HEK293 (cell line): ENCODE data around the gene NET1.

Experiments
- CTCF ChIA-PET: fragments of 350-600 bp; formaldehyde crosslinking; extraction: SDS; loops from one replicate; lab custom pipeline; 2021; ENCODE audit warnings: antibody characterized with exemption; lab: Yijun Ruan, JAX
- POLR2A ChIA-PET: fragments of 300-600 bp; formaldehyde crosslinking; extraction: SDS; loops from one replicate; lab custom pipeline; 2020; ENCODE audit warnings: antibody characterized with exemption, inconsistent platforms; lab: Yijun Ruan, JAX
- H3K27ac ChIP-seq: fragments of 200-500 bp; sonication (Bioruptor generic); 2 replicates; pipeline ENCODE4 v1.5.1; 2014; ENCODE audit warnings: low read depth, low read length, control low read depth, inconsistent platforms; ENCODE audit errors: extremely low read depth
- H3K36me3 ChIP-seq, 2 experiments: fragments of 200-500 bp in 1 of 2; sonication (Bioruptor generic) in 1 of 2; 1 replicate in 1 of 2; 2 replicates in 1 of 2; pipeline ENCODE4 v1.5.1; 2014 to 2017; ENCODE audit warnings: inconsistent platforms in 2 of 2, low read length in 2 of 2; ENCODE audit not compliant: control insufficient read depth in 2 of 2, insufficient read depth in 1 of 2
- H3K4me1 ChIP-seq: fragments of 200-500 bp; sonication (Bioruptor generic); 2 replicates; pipeline ENCODE4 v1.5.1; 2014; ENCODE audit warnings: mild to moderate bottlenecking, low read length, inconsistent platforms; ENCODE audit not compliant: control insufficient read depth, insufficient read depth
- H3K4me3 ChIP-seq: 2 replicates; pipeline ENCODE4 v1.5.1; 2011; ENCODE audit warnings: low read depth, mild to moderate bottlenecking, control low read depth, low read length, moderate library complexity
- H3K9me3 ChIP-seq: fragments of 200-500 bp; sonication (Bioruptor generic); 2 replicates; pipeline ENCODE4 v1.5.1; 2014; ENCODE audit warnings: low read depth, low read length, inconsistent platforms; ENCODE audit not compliant: control insufficient read depth, insufficient read depth
- GLI2 ChIP-seq: fragments of 450-650 bp; formaldehyde crosslinking; IDR thresholded peaks from 2 replicates; pipeline ENCODE4; 2017; ENCODE audit warnings: missing biosample characterization, missing genetic modification characterization, low read depth, borderline replicate concordance
- KLF10 ChIP-seq: fragments of 450-650 bp; IDR thresholded peaks from 2 replicates; pipeline ENCODE4 v1.5.1; 2018; ENCODE audit warnings: missing biosample characterization, mild to moderate bottlenecking, missing genetic modification characterization
- MEIS1 ChIP-seq: sonication (generic); formaldehyde crosslinking; IDR thresholded peaks from 2 replicates; pipeline ENCODE4 v1.8.1; 2022; ENCODE audit warnings: missing genetic modification reagents, mild to moderate bottlenecking, borderline replicate concordance
- ZIC2 ChIP-seq: fragments of 450-650 bp; formaldehyde crosslinking; IDR thresholded peaks from 2 replicates; pipeline ENCODE4 v1.5.1; 2016; ENCODE audit warnings: missing biosample characterization, missing genetic modification characterization
- ZNF10 ChIP-seq: fragments of 450-650 bp; formaldehyde crosslinking; IDR thresholded peaks from 2 replicates; pipeline ENCODE4 v1.5.1; 2017; ENCODE audit warnings: missing biosample characterization, missing genetic modification characterization
- ZNF157 ChIP-seq: fragments of 450-650 bp; formaldehyde crosslinking; IDR thresholded peaks from 2 replicates; pipeline ENCODE4 v1.5.1; 2016; ENCODE audit warnings: missing biosample characterization, missing genetic modification characterization
- ZNF23 ChIP-seq: fragments of 450-650 bp; formaldehyde crosslinking; IDR thresholded peaks from 2 replicates; pipeline ENCODE4 v1.5.1; 2016; ENCODE audit warnings: missing biosample characterization, missing genetic modification characterization, borderline replicate concordance
- ZNF248 ChIP-seq: fragments of 450-650 bp; formaldehyde crosslinking; IDR thresholded peaks from 2 replicates; pipeline ENCODE4 v1.5.1; 2017; ENCODE audit warnings: missing biosample characterization, missing genetic modification characterization
- ZNF48 ChIP-seq: fragments of 450-650 bp; formaldehyde crosslinking; IDR thresholded peaks from 2 replicates; pipeline ENCODE4 v1.5.1; 2016; ENCODE audit warnings: missing biosample characterization, missing genetic modification characterization
- ZNF529 ChIP-seq: fragments of 450-650 bp; formaldehyde crosslinking; IDR thresholded peaks from 2 replicates; pipeline ENCODE4 v1.5.1; 2017; ENCODE audit warnings: missing genetic modification characterization, missing biosample characterization; ENCODE audit not compliant: insufficient replicate concordance
- ZNF544 ChIP-seq: fragments of 450-650 bp; formaldehyde crosslinking; IDR thresholded peaks from 2 replicates; pipeline ENCODE4 v1.5.0; 2017; ENCODE audit warnings: missing biosample characterization, missing genetic modification characterization
- ZNF558 ChIP-seq: fragments of 450-650 bp; formaldehyde crosslinking; IDR thresholded peaks from 2 replicates; pipeline ENCODE4 v1.5.1; 2016; ENCODE audit warnings: missing biosample characterization, missing genetic modification characterization
- ZNF707 ChIP-seq: fragments of 450-650 bp; formaldehyde crosslinking; IDR thresholded peaks from 2 replicates; pipeline ENCODE4 v1.5.1; 2016; ENCODE audit warnings: missing biosample characterization, missing genetic modification characterization
- TF ChIP-seq, protein P1 (sequence below): fragments of 450-650 bp; formaldehyde crosslinking; IDR thresholded peaks from 2 replicates; pipeline ENCODE4 v1.5.1; 2016; ENCODE audit warnings: missing biosample characterization, missing genetic modification characterization
- TF ChIP-seq, protein P2 (sequence below): fragments of 450-650 bp; formaldehyde crosslinking; IDR thresholded peaks from 2 replicates; pipeline ENCODE4 v1.5.0; 2017; ENCODE audit warnings: missing biosample characterization, missing genetic modification characterization, borderline replicate concordance
- TF ChIP-seq, protein P3 (sequence below): fragments of 450-650 bp; formaldehyde crosslinking; IDR thresholded peaks from 2 replicates; pipeline ENCODE4 v1.5.1; 2017; ENCODE audit warnings: missing biosample characterization, missing genetic modification characterization
- TF ChIP-seq, protein P4 (sequence below): fragments of 450-650 bp; formaldehyde crosslinking; IDR thresholded peaks from 2 replicates; pipeline ENCODE4 v1.5.1; 2016; ENCODE audit warnings: missing biosample characterization, missing genetic modification characterization
- TF ChIP-seq, protein P5 (sequence below): fragments of 450-650 bp; formaldehyde crosslinking; IDR thresholded peaks from 2 replicates; pipeline ENCODE4 v1.5.1; 2017; ENCODE audit warnings: missing biosample characterization, missing genetic modification characterization

The NET1 gene

DNA sequence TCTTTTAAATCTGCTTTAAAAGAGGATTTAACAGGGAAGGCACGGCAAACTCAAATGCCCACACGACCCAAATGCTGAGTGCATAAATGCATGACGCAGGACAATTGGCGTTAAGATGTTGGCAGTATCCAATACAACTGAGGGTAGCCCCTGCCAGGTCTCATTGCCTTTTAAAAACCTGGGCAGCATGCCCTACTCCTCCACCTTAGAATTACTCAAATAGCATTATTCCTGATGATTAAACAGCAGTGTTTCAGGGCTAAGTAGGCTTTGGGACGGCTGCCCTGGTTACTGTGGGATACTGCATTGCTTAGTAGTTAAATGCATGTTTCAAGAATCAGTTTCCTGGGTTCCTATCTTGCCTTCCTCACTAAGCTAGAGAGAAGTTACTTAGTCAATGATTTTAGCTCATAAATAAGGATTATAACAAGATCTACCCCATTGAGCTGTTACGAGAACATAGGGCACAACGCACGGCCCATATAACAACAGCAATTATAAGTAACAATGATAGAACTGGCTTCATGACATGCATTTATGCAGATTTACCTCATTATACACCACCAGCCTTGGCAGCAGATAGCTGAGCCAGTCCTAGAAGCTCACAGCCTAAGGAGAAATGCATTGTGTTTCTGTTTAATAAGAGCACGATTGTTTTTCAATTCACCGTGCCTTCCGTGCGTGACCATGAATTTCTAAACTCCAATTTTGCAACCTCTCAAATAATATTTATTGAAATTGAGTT, 15.6 kb upstream of the NET1 start:
- POLR2A ChIA-PET, result no interaction called here
- CTCF ChIA-PET, result interaction anchor here (1.0 to 1.1 kb wide), 2 partner anchors 13 to 45 kb away, joined by 3 to 8 read pairs; no protein-coding TSS in a partner anchor

DNA sequence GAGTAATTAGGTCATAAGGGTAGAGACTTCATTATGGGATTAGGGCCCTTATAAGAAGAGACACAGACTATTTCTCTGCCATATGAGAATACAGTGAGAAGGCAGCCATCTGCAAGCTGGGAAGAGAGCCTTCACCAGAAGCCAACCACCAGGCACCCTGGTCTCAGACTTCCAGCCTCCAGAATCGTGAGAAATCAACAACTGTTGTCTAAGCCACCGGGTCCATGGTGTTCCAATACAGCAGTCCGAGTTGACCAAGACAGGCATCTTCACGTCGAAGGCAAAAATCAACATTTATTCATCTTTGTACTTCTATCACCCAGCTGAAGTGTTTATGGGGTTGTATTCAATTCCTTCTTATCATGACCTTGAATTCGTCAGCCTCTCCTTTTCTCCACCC, 13.0 kb upstream of the NET1 start:
- Histone ChIP-seq H3K36me3 (no peaks in the 10 kb centered on the region), H3K4me1 (no peaks in the 10 kb centered on the region), H3K9me3 (no peaks in the 10 kb centered on the region), H3K27ac (no peak overlapping the region), H3K4me3 (no peak overlapping the region)
- no peak for TF ChIP-seq ZNF529 (tag by site-specific recombination)
- TF ChIP-seq, protein P1, sequence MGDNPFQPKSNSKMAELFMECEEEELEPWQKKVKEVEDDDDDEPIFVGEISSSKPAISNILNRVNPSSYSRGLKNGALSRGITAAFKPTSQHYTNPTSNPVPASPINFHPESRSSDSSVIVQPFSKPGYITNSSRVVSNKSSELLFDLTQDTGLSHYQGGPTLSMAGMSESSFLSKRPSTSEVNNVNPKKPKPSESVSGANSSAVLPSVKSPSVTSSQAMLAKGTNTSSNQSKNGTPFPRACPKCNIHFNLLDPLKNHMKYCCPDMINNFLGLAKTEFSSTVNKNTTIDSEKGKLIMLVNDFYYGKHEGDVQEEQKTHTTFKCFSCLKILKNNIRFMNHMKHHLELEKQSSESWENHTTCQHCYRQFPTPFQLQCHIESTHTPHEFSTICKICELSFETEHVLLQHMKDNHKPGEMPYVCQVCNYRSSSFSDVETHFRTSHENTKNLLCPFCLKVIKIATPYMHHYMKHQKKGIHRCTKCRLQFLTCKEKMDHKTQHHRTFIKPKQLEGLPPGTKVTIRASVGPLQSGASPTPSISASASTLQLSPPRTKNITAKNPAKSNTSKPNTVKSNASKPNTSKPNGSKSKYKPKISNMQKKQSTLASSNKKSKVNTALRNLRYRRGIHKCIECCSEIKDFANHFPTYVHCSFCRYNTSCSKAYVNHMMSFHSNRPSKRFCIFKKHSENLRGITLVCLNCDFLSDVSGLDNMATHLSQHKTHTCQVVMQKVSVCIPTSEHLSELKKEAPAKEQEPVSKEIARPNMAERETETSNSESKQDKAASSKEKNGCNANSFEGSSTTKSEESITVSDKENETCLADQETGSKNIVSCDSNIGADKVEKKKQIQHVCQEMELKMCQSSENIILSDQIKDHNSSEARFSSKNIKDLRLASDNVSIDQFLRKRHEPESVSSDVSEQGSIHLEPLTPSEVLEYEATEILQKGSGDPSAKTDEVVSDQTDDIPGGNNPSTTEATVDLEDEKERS (tag by site-specific recombination), result no peak
- TF ChIP-seq ZIC2 (tag by site-specific recombination), result no peak
- no peak for TF ChIP-seq KLF10 (tag by site-specific recombination)
- TF ChIP-seq ZNF23 (tag by site-specific recombination), result no peak
- TF ChIP-seq, protein P2, sequence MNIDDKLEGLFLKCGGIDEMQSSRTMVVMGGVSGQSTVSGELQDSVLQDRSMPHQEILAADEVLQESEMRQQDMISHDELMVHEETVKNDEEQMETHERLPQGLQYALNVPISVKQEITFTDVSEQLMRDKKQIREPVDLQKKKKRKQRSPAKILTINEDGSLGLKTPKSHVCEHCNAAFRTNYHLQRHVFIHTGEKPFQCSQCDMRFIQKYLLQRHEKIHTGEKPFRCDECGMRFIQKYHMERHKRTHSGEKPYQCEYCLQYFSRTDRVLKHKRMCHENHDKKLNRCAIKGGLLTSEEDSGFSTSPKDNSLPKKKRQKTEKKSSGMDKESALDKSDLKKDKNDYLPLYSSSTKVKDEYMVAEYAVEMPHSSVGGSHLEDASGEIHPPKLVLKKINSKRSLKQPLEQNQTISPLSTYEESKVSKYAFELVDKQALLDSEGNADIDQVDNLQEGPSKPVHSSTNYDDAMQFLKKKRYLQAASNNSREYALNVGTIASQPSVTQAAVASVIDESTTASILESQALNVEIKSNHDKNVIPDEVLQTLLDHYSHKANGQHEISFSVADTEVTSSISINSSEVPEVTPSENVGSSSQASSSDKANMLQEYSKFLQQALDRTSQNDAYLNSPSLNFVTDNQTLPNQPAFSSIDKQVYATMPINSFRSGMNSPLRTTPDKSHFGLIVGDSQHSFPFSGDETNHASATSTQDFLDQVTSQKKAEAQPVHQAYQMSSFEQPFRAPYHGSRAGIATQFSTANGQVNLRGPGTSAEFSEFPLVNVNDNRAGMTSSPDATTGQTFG, result no peak
- TF ChIP-seq ZNF544, result no peak
- TF ChIP-seq, protein P3, sequence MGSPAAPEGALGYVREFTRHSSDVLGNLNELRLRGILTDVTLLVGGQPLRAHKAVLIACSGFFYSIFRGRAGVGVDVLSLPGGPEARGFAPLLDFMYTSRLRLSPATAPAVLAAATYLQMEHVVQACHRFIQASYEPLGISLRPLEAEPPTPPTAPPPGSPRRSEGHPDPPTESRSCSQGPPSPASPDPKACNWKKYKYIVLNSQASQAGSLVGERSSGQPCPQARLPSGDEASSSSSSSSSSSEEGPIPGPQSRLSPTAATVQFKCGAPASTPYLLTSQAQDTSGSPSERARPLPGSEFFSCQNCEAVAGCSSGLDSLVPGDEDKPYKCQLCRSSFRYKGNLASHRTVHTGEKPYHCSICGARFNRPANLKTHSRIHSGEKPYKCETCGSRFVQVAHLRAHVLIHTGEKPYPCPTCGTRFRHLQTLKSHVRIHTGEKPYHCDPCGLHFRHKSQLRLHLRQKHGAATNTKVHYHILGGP, result no peak
- TF ChIP-seq, protein P4, sequence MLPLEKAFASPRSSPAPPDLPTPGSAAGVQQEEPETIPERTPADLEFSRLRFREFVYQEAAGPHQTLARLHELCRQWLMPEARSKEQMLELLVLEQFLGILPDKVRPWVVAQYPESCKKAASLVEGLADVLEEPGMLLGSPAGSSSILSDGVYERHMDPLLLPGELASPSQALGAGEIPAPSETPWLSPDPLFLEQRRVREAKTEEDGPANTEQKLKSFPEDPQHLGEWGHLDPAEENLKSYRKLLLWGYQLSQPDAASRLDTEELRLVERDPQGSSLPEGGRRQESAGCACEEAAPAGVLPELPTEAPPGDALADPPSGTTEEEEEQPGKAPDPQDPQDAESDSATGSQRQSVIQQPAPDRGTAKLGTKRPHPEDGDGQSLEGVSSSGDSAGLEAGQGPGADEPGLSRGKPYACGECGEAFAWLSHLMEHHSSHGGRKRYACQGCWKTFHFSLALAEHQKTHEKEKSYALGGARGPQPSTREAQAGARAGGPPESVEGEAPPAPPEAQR (tag by site-specific recombination), result no peak
- POLR2A ChIA-PET, result no interaction called here
- CTCF ChIA-PET, result interaction anchor here (1.3 kb wide), 1 partner anchor 16 kb away, joined by 4 read pairs; no protein-coding TSS in a partner anchor

More for the DNA sequence above, 15.6 kb upstream of the NET1 start:
- Histone ChIP-seq H3K36me3 (no peaks in the 10 kb centered on the region), H3K4me3 (no peak overlapping the region), H3K4me1 (no peaks in the 10 kb centered on the region), H3K27ac (no peak overlapping the region), H3K9me3 (no peaks in the 10 kb centered on the region)
- TF ChIP-seq ZNF10 (tag by site-specific recombination) (no peak), ZNF48 (tag by site-specific recombination) (no peak), ZNF558 (no peak), MEIS1 (CRISPR knock-in tag) (no peak), ZNF157 (tag by site-specific recombination) (no peak), GLI2 (tag by site-specific recombination) (no peak), ZNF707 (no peak), ZNF248 (tag by site-specific recombination) (no peak)
- TF ChIP-seq, protein P5, sequence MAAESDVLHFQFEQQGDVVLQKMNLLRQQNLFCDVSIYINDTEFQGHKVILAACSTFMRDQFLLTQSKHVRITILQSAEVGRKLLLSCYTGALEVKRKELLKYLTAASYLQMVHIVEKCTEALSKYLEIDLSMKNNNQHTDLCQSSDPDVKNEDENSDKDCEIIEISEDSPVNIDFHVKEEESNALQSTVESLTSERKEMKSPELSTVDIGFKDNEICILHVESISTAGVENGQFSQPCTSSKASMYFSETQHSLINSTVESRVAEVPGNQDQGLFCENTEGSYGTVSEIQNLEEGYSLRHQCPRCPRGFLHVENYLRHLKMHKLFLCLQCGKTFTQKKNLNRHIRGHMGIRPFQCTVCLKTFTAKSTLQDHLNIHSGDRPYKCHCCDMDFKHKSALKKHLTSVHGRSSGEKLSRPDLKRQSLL, result no peak
